Measurements from ENCODE around the gene SLCO6A1.

SLCO6A1 gene

DNA sequence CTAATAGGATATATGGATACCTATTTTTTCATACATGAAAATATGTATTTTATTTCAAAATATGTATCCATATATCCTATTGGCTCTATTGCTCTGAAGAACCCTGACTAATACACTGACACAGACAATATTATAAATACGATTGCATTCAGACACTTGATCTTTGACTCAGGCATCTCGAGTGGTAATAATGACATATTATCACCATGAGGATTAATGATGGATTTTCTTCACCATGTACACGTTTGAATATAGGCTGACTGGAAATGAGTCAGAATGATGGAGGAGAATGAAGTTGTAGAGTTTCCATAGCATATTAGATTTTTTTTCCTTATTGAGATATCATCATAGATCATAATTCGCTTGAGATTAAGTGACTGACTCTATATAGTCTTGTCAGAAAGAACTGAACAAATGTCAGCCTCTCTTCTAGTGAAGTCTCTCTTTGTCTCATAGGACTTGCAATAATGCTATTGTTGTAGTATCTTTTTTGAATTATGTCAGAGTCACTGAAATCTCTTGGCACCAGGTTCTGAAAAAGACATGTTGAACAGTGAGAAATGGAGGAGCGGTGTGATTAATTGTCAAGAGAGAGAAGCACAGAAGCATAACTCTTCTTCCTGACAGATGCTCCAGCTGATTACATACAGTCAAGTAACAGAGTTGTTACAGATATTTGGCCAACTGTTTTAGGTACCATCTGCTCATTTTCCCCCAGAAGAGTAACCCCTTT, 41.4 kb upstream of the SLCO6A1 start:
- H3K27me3 ChIP-seq = no peaks in the 10 kb centered on the region
- intact Hi-C loops (cut with DNase I; ENCODE audit: low total_unique reads) = no loop called here
- no peak overlapping the region for H3K4me3 ChIP-seq

DNA sequence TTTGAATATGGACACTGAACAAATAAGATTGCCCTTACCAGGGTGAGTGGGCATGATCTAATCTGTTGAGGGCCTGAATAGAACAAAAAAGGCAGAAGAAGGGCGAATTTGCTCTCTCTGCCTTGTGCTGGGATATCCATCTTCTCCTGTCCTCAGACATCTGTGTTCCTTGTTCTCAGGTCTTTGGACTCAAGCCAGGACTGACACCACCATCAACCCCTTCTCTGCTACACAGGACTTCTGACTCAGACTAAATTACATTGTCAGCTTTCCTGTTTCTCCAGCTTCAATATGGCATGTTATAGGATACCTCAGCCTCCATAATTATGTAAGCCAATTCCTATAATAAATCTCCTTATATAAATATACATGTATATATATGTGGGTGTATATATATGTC, 40.8 kb upstream of the SLCO6A1 start:
- TF ChIP-seq, protein P1, sequence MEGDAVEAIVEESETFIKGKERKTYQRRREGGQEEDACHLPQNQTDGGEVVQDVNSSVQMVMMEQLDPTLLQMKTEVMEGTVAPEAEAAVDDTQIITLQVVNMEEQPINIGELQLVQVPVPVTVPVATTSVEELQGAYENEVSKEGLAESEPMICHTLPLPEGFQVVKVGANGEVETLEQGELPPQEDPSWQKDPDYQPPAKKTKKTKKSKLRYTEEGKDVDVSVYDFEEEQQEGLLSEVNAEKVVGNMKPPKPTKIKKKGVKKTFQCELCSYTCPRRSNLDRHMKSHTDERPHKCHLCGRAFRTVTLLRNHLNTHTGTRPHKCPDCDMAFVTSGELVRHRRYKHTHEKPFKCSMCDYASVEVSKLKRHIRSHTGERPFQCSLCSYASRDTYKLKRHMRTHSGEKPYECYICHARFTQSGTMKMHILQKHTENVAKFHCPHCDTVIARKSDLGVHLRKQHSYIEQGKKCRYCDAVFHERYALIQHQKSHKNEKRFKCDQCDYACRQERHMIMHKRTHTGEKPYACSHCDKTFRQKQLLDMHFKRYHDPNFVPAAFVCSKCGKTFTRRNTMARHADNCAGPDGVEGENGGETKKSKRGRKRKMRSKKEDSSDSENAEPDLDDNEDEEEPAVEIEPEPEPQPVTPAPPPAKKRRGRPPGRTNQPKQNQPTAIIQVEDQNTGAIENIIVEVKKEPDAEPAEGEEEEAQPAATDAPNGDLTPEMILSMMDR (IDR thresholded peaks at IDR 0.05) = no peak
- DNase-seq = no peak
- H3K36me3 ChIP-seq = no peaks in the 10 kb centered on the region
- intact Hi-C loops (cut with DNase I; ENCODE audit: low total_unique reads) = no loop called here
- no peak overlapping the region for H3K27ac ChIP-seq
- no peak overlapping the region for H3K4me3 ChIP-seq
- H3K4me1 ChIP-seq = no peaks in the 10 kb centered on the region
- H3K9me3 ChIP-seq = no peaks in the 10 kb centered on the region
- no peaks in the 10 kb centered on the region for H3K27me3 ChIP-seq

More for the DNA sequence above, 41.4 kb upstream of the SLCO6A1 start:
- no peak for DNase-seq
- Histone ChIP-seq H3K27ac (no peak overlapping the region), H3K4me1 (no peaks in the 10 kb centered on the region), H3K9me3 (no peaks in the 10 kb centered on the region), H3K36me3 (no peaks in the 10 kb centered on the region)
- TF ChIP-seq, protein P1 (IDR thresholded peaks at IDR 0.05) = no peak

DNA sequence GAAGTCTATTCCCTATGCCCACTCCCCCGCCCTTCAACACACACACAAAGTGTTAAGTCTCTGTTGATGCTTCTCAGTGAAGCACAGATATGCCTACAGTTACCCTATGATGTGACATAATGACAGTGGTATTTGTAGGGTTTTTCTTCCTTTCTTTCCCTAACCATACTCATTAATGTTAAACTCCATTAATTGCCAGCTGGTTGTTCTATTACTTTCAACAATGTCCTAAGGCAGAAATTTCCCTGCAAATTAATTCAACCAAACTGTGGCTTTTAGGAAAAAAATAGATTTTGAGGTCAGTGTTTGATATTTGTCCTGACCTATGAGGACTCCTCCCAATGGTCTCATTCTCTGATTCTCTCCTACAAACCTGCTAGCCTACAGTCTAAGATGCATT, 38.2 kb upstream of the SLCO6A1 start:
- Histone ChIP-seq H3K4me1 (peaks cover 0 to 6% (median 0%) of the 10 kb centered on the region in 4 donors), H3K27me3 (no peaks in the 10 kb centered on the region), H3K36me3 (no peaks in the 10 kb centered on the region), H3K27ac (no peak overlapping the region), H3K9me3 (no peaks in the 10 kb centered on the region), H3K4me3 (no peak overlapping the region)
- intact Hi-C loops (cut with DNase I; ENCODE audit: low total_unique reads) = no loop called here
- no peak for DNase-seq
- TF ChIP-seq, protein P1 (IDR thresholded peaks at IDR 0.05) = no peak

DNA sequence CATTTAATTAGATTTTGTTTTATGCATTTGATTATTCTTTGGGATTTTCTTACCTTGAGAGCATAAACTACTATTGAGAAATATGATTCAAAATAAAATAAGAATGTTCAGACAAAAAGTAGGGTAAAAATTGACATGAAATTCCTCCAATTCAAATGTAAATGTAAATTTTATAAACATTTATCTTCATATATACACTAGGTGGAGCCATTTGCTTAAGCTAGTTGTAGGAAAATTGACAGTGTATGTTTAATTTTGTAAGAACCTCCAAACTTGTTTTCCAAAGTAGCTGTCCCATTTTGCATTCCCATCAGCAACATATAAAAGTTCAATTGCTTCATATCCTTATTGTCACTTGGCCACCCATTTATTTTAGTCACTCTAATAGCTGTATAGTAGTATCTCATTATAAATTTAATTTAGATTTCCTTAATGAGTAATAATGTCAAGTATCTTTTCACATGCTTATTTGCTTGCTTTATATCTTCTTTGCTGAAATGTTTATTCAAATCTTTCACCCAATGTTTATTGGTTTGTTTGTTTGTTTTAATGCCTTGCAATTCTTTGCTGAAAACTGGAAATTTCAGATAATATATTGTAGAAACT, 37.6 kb upstream of the SLCO6A1 start:
- Histone ChIP-seq H3K36me3 (no peaks in the 10 kb centered on the region), H3K27ac (no peak overlapping the region), H3K4me3 (no peak overlapping the region), H3K4me1 (peaks cover 0 to 11% (median 1%) of the 10 kb centered on the region in 4 donors), H3K9me3 (no peaks in the 10 kb centered on the region), H3K27me3 (no peaks in the 10 kb centered on the region)
- TF ChIP-seq, protein P1 (IDR thresholded peaks at IDR 0.05) = peak; percentile 14 to 15
- intact Hi-C loops (cut with DNase I; ENCODE audit: low total_unique reads) = no loop called here
- DNase-seq = no peak

DNA sequence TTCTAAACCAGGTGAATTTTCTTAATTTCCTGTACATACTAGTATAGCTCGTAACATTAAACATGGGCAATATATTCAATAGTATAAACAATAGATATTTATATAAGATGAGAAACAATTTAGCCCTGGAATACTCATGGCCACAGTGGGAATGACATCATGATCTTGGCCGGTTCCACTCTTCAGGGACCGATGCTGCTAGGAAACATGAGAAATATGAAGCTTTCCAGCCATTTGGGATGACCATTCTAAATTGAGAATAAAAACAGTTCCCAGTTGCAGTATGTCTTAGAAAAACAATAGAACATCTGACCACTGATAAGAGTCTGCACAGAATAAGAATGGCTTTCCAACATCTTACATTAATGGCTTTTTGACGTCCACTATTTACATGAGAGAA, 33.3 kb upstream of the SLCO6A1 start:
- no peak overlapping the region for H3K27ac ChIP-seq
- intact Hi-C loops (cut with DNase I; ENCODE audit: low total_unique reads) = no loop called here

More for the DNA sequence above, 33.3 kb upstream of the SLCO6A1 start:
- Histone ChIP-seq H3K4me1 (peaks cover 0 to 26% (median 3%) of the 10 kb centered on the region in 4 donors), H3K4me3 (no peak overlapping the region), H3K27me3 (no peaks in the 10 kb centered on the region), H3K9me3 (no peaks in the 10 kb centered on the region), H3K36me3 (no peaks in the 10 kb centered on the region)
- TF ChIP-seq, protein P1 (IDR thresholded peaks at IDR 0.05) = no peak
- DNase-seq = peak in 1 of 2 donors; percentile 40

Data from tibial artery (tissue), 4 donors.